Measurements from ENCODE around the gene SWAP70. TPM values are rescaled to one million over a fixed set of nuclear protein-coding genes. Genes with fewer than 3 reads are reported as not detected.
A peak's percentile ranks its signal among the peaks of the same experiment; 100 is the strongest.
"Not testable (repeated sequence)": the region's sequence is repeated elsewhere in the genome, so short reads cannot be mapped to it uniquely, and the experiment has no call there.

SWAP70 gene
- total and polyA plus RNA-seq, 10 of the 15 experiments (the other 5 are each of a cell fraction or from before 2014, with no cell fraction given): 20.6 to 62.4 (median 41.7) TPM

DNA sequence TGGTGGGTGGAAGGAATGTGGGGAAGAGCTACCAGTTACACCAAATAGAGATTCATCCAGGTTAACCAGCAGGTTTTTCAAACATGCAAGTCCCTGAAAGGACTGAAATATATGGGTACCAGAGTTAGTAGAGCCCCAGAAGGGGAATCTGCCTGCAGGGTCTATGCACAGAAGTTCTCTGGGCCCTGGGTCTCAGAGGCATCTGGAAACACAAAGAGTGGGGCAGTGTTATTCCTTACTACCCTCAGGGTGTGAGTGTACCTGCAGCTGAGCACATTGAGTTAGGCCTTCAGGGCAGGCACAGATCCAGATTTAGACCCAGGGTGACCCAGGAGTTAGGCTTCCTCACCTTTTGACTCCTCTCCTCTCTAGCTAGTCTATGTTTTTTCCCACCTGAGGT lies 43.9 kb upstream of the SWAP70 start:
- FAIRE-seq: no peak
- no peak for TF ChIP-seq POLR2AphosphoS2 (IDR thresholded peaks at IDR 0.05; ENCODE audit: low read depth, low read length)
- TF ChIP-seq EGR1 (IDR thresholded peaks at IDR 0.05; ENCODE audit: borderline replicate concordance in 1 of 2, low read depth in 2 of 2, low read length in 2 of 2): no peak
- TF ChIP-seq, protein P1, sequence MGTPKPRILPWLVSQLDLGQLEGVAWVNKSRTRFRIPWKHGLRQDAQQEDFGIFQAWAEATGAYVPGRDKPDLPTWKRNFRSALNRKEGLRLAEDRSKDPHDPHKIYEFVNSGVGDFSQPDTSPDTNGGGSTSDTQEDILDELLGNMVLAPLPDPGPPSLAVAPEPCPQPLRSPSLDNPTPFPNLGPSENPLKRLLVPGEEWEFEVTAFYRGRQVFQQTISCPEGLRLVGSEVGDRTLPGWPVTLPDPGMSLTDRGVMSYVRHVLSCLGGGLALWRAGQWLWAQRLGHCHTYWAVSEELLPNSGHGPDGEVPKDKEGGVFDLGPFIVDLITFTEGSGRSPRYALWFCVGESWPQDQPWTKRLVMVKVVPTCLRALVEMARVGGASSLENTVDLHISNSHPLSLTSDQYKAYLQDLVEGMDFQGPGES (IDR thresholded peaks at IDR 0.05): no peak
- no peak for TF ChIP-seq STAT3 (IDR thresholded peaks at IDR 0.05; ENCODE audit: low read depth, low read length)
- no peak for TF ChIP-seq NFXL1 (IDR thresholded peaks at IDR 0.05; ENCODE audit: borderline replicate concordance)
- no peak for TF ChIP-seq ZNF24 (IDR thresholded peaks at IDR 0.05)
- TF ChIP-seq RAD21 (IDR thresholded peaks at IDR 0.05; ENCODE audit: insufficient read depth, low read depth, low read length): no peak
- no peak for TF ChIP-seq CBX3 (IDR thresholded peaks at IDR 0.05; ENCODE audit: borderline replicate concordance, low read depth)
- no peak for TF ChIP-seq MTA2 (IDR thresholded peaks at IDR 0.05; ENCODE audit: low read depth)
- no peak for TF ChIP-seq NR2C1 (IDR thresholded peaks at IDR 0.05)
- no peak for TF ChIP-seq SUZ12 (IDR thresholded peaks at IDR 0.05; ENCODE audit: unreplicated experiment)
- TF ChIP-seq MYC (IDR thresholded peaks at IDR 0.05; ENCODE audit: insufficient read depth, insufficient read length, insufficient replicate concordance, low read length, severe bottlenecking): no peak
- TF ChIP-seq MYB (IDR thresholded peaks at IDR 0.05; ENCODE audit: borderline replicate concordance, low read depth, low read length): no peak
- no peak for TF ChIP-seq EZH2 (IDR thresholded peaks at IDR 0.05; ENCODE audit: borderline replicate concordance, control insufficient read depth, low read depth, low read length)
- no peak for TF ChIP-seq CHD2 (IDR thresholded peaks at IDR 0.05; ENCODE audit: borderline replicate concordance, low read depth, low read length)
- ChIA-PET SMC1A (ENCODE audit: uncharacterized antibody, unreplicated experiment) (interaction anchor here (0.6 to 1.4 kb wide), 7 partner anchors 9 to 127 kb away, joined by 3 to 5 read pairs (median 4); no protein-coding TSS in a partner anchor), CTCF (interaction anchor here (1.1 to 4.4 kb wide), 2 partner anchors 9 to 128 kb away, joined by 4 to 16 read pairs; no protein-coding TSS in a partner anchor), POLR2A (interaction anchor here (0.5 to 0.9 kb wide), 3 partner anchors 9 to 99 kb away, joined by 3 to 4 read pairs (median 3); no protein-coding TSS in a partner anchor), RAD21 (ENCODE audit: unreplicated experiment) (interaction anchor here (0.6 to 2.5 kb wide), 3 partner anchors 97 to 128 kb away, joined by 3 to 10 read pairs (median 4); no protein-coding TSS in a partner anchor)
- Histone ChIP-seq H2AFZ (ENCODE audit: control insufficient read depth, low read depth, low read length) (no peak overlapping the region), H3K4me1 (ENCODE audit: control insufficient read depth, insufficient read depth, low read length) (peaks cover 31% of the 10 kb centered on the region), H3K4me3 (no peak overlapping the region), H3K36me3 (ENCODE audit: control insufficient read depth in 2 of 2, insufficient read depth in 2 of 2, low read length in 1 of 2) (no peaks in the 10 kb centered on the region), H4K20me1 (ENCODE audit: control insufficient read depth, insufficient read depth) (no peaks in the 10 kb centered on the region), H3K4me2 (ENCODE audit: control insufficient read depth, insufficient read depth) (0 out of 2 replicates have a peak overlapping the region, but pooled peaks have one; percentile 0), H3K27me3 (replicated peaks in 1 of 2; ENCODE audit: control insufficient read depth in 2 of 2, insufficient read depth in 2 of 2, low read length in 1 of 2) (no peaks in the 10 kb centered on the region), H3K9me3 (replicated peaks; ENCODE audit: control insufficient read depth, insufficient read depth, low read length) (no peaks in the 10 kb centered on the region; the same call in 2 of the 3 replicates), H3K27ac (ENCODE audit: control insufficient read depth, insufficient read depth) (no peak overlapping the region), H3K79me2 (ENCODE audit: control insufficient read depth, insufficient read depth, low read length) (no peaks in the 10 kb centered on the region), H3K9ac (ENCODE audit: control insufficient read depth, insufficient read depth, low read length) (no peak overlapping the region)
- no peak for DNase-seq (ENCODE audit: low read depth, low spot score)
- intact Hi-C loops (cut with micrococcal nuclease; ENCODE audit: unreplicated experiment) (loop anchor here (10.0 kb wide), 1 partner anchor 685 kb away; the partner anchor contains the start of gene ADM), in situ Hi-C loops (cut with MboI) (loop anchor here (10.0 kb wide), 1 partner anchor 685 kb away; the partner anchor contains the start of gene ADM)
- no peak for ATAC-seq
- BruUV-seq (replicated peaks): no TSS peak

DNA sequence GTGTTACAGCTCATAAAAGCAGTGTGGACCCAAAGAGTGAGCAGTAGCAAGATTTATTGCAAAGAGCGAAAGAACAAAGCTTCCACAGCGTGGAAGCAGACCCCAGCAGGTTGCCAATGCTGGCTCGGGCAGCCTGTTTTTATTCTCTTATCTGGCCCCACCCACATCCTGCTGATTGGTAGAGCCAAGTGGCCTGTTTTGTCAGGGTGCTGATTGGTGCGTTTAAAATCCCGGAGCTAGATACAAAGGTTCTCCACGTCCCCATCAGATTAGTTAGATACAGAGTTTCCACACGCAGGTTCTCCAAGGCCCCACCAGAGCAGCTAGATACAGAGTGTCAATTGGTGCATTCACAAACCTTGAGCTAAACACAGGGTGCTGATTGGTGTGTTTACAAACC lies 41.5 kb upstream of the SWAP70 start:
- in situ Hi-C loops (cut with MboI): not testable (repeated sequence)

More for the DNA sequence above, 41.5 kb upstream of the SWAP70 start:
- H3K4me3 ChIP-seq; H3K4me2 ChIP-seq (ENCODE audit: control insufficient read depth, insufficient read depth); ATAC-seq; H3K9ac ChIP-seq (ENCODE audit: control insufficient read depth, insufficient read depth, low read length); H2AFZ ChIP-seq (ENCODE audit: control insufficient read depth, low read depth, low read length); FAIRE-seq; H4K20me1 ChIP-seq (ENCODE audit: control insufficient read depth, insufficient read depth); H3K36me3 ChIP-seq (ENCODE audit: control insufficient read depth in 2 of 2, insufficient read depth in 2 of 2, low read length in 1 of 2); DNase-seq (ENCODE audit: low read depth, low spot score); H3K79me2 ChIP-seq (ENCODE audit: control insufficient read depth, insufficient read depth, low read length); H3K27ac ChIP-seq (ENCODE audit: control insufficient read depth, insufficient read depth); H3K27me3 ChIP-seq (replicated peaks in 1 of 2; ENCODE audit: control insufficient read depth in 2 of 2, insufficient read depth in 2 of 2, low read length in 1 of 2); BruUV-seq (replicated peaks); RAD21 ChIA-PET (ENCODE audit: unreplicated experiment); H3K9me3 ChIP-seq (replicated peaks; ENCODE audit: control insufficient read depth, insufficient read depth, low read length); POLR2A ChIA-PET; intact Hi-C loops (cut with micrococcal nuclease; ENCODE audit: unreplicated experiment); SMC1A ChIA-PET (ENCODE audit: uncharacterized antibody, unreplicated experiment): not testable (repeated sequence)
- CTCF ChIA-PET: interaction anchor here (4.4 kb wide), 1 partner anchor 126 kb away, joined by 16 read pairs; no protein-coding TSS in a partner anchor
- 98% methylated on average over 7 of the region's 7 CpGs for WGBS (ENCODE audit: insufficient coverage, insufficient replicate concordance, low lambda C conversion rate, missing lambda C conversion rate)
- peaks cover 29% of the 10 kb centered on the region for H3K4me1 ChIP-seq (ENCODE audit: control insufficient read depth, insufficient read depth, low read length)

All from GM12878 (cell line).